Left lung (tissue), 14 donors: Measurements from ENCODE around the gene MYCBP. TPM values are rescaled to one million over a fixed set of nuclear protein-coding genes. Genes with fewer than 3 reads are reported as not detected.

Source experiments
- ATAC-seq: fragments of 200-7000 bp; cut with Tn5 transposase; one replicate; pipeline ENCODE4 v1.9.1; 2020; ENCODE audit warnings: moderate library complexity
- DNase-seq, 4 donors: peaks; one replicate each; pipeline ENCODE4 v3.0.0-alpha.2; 2013 to 2020
- H3K27ac ChIP-seq, 2 donors: fragments of 200-600 bp; sonication (generic) in 1 of 2; one replicate each; pipeline versions ENCODE4 v1.5.0 to v1.8.0; 2020 to 2021
- H3K27me3 ChIP-seq, 2 donors: fragments of 200-600 bp; sonication (generic) in 1 of 2; one replicate each; pipeline versions ENCODE4 v1.5.0 to v1.8.0; 2020 to 2021
- H3K36me3 ChIP-seq, 2 donors: fragments of 200-600 bp; sonication (generic) in 1 of 2; one replicate each; pipeline versions ENCODE4 v1.5.0 to v1.8.0; 2020 to 2021
- H3K4me1 ChIP-seq, 2 donors: fragments of 200-600 bp; one replicate each; pipeline ENCODE4 v1.8.0; 2021
- H3K4me3 ChIP-seq, 2 donors: fragments of 200-600 bp; sonication (generic) in 1 of 2; one replicate each; pipeline versions ENCODE4 v1.5.0 to v1.8.0; 2020 to 2021; ENCODE audit warnings: mild to moderate bottlenecking in 1 of 2
- H3K9me3 ChIP-seq, 2 donors: fragments of 200-600 bp; sonication (generic) in 1 of 2; one replicate each; pipeline versions ENCODE4 v1.5.0 to v1.8.0; 2020 to 2021
- intact Hi-C, 2 donors: fragments of 100-400 bp; cut with DNase I; formaldehyde crosslinking; loops; one replicate each; pipeline versions ENCODE4 v1.11.2 to v1.14.2; 2022
- long read RNA-seq, 12 donors: library from polyadenylated mRNA in 2 of 12; unstranded in 2 of 12; transcript quantifications; one replicate each; pipeline ENCODE4 v2.0.0 and lab custom pipeline, GENCODE V29; 2019 to 2026
- polyA plus RNA-seq, 6 donors: library from polyadenylated mRNA; unstranded; fragments of 120-200 nt; gene quantifications; one replicate each; pipeline ENCODE4 v1.2.1, GENCODE V29; 2013; ENCODE audit not compliant: insufficient read length in 6 of 6
- total RNA-seq, 2 donors: library from RNA; stranded (reverse); fragmentation: NEBNext Ultra II Directional; extraction: Animal tissue kit (Norgen Biotek cat#: 25700); gene quantifications; one replicate each; pipeline ENCODE4 v1.2.1, GENCODE V29; 2021
- TF ChIP-seq, protein P1 (sequence below), 2 donors: fragments of 200-600 bp; sonication (generic) in 1 of 2; IDR thresholded peaks; one replicate each; pipeline versions ENCODE4 v1.5.0 to v1.8.0; 2021; ENCODE audit warnings: antibody characterized with exemption in 2 of 2
- donor health status: DM: no; HTN: yes; CAD: no.
- donor health status: DM: no; HTN: no; CAD: no.

Gene MYCBP, protein sequence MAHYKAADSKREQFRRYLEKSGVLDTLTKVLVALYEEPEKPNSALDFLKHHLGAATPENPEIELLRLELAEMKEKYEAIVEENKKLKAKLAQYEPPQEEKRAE
- 10 to 100 TPM; 16.1 to 22.4 TPM for total RNA-seq
- polyA plus RNA-seq = 10 to 100 TPM; 20.6 to 29.7 (median 23.8) TPM
- long read RNA-seq, donor 1, transcript MYCBP-201 (5 exons, 2,818 nt) = major isoform, 13 of 15 reads
- long read RNA-seq, donor 1, partial matches to known transcripts = 0 of 15 reads
- long read RNA-seq, donor 1, other reads (novel, unspliced or antisense) = 0 of 15 reads
- long read RNA-seq, donor 2, transcript MYCBP-201 (5 exons, 2,818 nt) = major isoform, 15 of 19 reads
- long read RNA-seq, donor 2, partial matches to known transcripts = 0 of 19 reads
- long read RNA-seq, donor 2, other reads (novel, unspliced or antisense) = 0 of 19 reads
- long read RNA-seq, donor 3, transcript MYCBP-201 (5 exons, 2,818 nt) = major isoform, 5 of 9 reads
- long read RNA-seq, donor 3, partial matches to known transcripts = 0 of 9 reads
- long read RNA-seq, donor 3, other reads (novel, unspliced or antisense) = 0 of 9 reads
- long read RNA-seq, donor 4, transcript MYCBP-201 (5 exons, 2,818 nt) = major isoform, 14 of 16 reads
- long read RNA-seq, donor 4, partial matches to known transcripts = 0 of 16 reads
- long read RNA-seq, donor 4, other reads (novel, unspliced or antisense) = 1 of 16 reads
- long read RNA-seq, donor 5, transcript MYCBP-204 (4 exons, 819 nt) = minor isoform, 6 of 22 reads
- long read RNA-seq, donor 5, transcript MYCBP-201 (5 exons, 2,818 nt) = major isoform, 15 of 22 reads
- long read RNA-seq, donor 5, partial matches to known transcripts = 0 of 22 reads
- long read RNA-seq, donor 5, other reads (novel, unspliced or antisense) = 0 of 22 reads
- long read RNA-seq, donor 6, transcript MYCBP-204 (4 exons, 819 nt) = minor isoform, 6 of 20 reads
- long read RNA-seq, donor 6, transcript MYCBP-201 (5 exons, 2,818 nt) = major isoform, 14 of 20 reads
- long read RNA-seq, donor 6, partial matches to known transcripts = 0 of 20 reads
- long read RNA-seq, donor 6, other reads (novel, unspliced or antisense) = 0 of 20 reads
- long read RNA-seq, donor 7, partial matches to known transcripts = 0 of 4 reads
- long read RNA-seq, donor 7, other reads (novel, unspliced or antisense) = 0 of 4 reads
- long read RNA-seq, donor 8, partial matches to known transcripts = 0 of 6 reads
- long read RNA-seq, donor 8, other reads (novel, unspliced or antisense) = 0 of 6 reads
- long read RNA-seq, donor 9 = 0 reads
- long read RNA-seq, donor 10, transcript MYCBP-201 (5 exons, 2,818 nt) = major isoform, 15 of 17 reads
- long read RNA-seq, donor 10, partial matches to known transcripts = 1 of 17 reads
- long read RNA-seq, donor 10, other reads (novel, unspliced or antisense) = 0 of 17 reads
- long read RNA-seq, donor 11, transcript MYCBP-201 (5 exons, 2,818 nt) = major isoform, 6 of 8 reads
- long read RNA-seq, donor 11, partial matches to known transcripts = 0 of 8 reads
- long read RNA-seq, donor 11, other reads (novel, unspliced or antisense) = 0 of 8 reads
- long read RNA-seq, donor 12, transcript MYCBP-201 (5 exons, 2,818 nt) = major isoform, 9 of 9 reads
- long read RNA-seq, donor 12, partial matches to known transcripts = 0 of 9 reads
- long read RNA-seq, donor 12, other reads (novel, unspliced or antisense) = 0 of 9 reads

DNA sequence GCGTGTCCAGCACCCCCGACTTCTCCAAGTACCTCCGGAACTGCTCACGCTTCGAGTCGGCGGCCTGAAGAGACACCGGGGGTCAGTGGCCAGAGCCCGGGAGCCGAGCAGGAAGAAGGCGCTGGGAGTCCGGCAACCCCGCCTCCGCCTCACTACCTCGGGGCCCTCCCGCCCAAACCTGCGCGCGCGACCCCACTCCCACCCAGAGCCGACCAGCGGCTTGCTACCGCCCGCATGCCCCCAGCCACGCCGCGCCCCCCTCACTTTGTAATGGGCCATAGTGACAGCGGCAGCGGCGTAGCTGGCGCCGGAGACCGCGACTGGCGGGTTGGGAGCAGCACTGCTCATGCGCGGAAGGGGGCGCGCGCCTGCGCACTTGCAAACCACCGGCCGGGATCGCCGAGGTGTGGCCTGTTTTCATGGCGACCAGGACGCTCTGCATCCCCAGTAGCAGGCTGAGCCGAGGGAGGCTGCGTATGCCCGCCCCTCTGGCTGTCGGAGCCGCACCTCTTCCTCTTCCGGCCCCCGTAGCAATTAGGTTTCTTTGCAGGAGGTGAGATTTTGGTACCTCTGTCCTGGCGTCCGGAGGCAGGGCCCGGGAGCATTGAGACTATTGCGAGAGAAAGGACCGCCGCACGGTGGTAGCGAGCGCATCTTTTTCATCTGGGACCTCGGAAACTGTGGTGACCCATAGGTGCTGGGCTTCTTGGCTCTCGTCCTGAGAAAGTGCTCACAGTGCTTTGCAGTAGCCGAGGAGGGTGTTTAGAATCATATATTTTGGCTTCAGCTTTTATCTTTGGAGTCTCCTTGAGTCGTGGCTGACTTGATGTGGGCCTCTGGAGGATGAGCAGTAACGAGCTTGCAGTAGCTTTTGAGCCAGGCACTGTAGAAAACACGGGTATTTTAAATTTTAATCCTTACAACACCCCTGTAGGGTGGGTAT, at the start of gene MYCBP:
MYCBP (minus strand) TSS at position 322 of the 943 bp plus-strand sequence; CDS start at position 279, 43 bp downstream.
- DNase-seq (peak; percentile 95 to 99 (median 98)), ATAC-seq (peak; percentile 100)
- Histone ChIP-seq H3K36me3 (no peaks in the 10 kb centered on the region), H3K9me3 (no peaks in the 10 kb centered on the region), H3K27me3 (no peaks in the 10 kb centered on the region), H3K4me3 (peak within 1 kb of the TSS; percentile 81 to 94), H3K27ac (peak within 1 kb of the TSS; percentile 53 to 80), H3K4me1 (peaks cover 4 to 28% of the 10 kb centered on the region in 2 donors)
- TF ChIP-seq, protein P1, sequence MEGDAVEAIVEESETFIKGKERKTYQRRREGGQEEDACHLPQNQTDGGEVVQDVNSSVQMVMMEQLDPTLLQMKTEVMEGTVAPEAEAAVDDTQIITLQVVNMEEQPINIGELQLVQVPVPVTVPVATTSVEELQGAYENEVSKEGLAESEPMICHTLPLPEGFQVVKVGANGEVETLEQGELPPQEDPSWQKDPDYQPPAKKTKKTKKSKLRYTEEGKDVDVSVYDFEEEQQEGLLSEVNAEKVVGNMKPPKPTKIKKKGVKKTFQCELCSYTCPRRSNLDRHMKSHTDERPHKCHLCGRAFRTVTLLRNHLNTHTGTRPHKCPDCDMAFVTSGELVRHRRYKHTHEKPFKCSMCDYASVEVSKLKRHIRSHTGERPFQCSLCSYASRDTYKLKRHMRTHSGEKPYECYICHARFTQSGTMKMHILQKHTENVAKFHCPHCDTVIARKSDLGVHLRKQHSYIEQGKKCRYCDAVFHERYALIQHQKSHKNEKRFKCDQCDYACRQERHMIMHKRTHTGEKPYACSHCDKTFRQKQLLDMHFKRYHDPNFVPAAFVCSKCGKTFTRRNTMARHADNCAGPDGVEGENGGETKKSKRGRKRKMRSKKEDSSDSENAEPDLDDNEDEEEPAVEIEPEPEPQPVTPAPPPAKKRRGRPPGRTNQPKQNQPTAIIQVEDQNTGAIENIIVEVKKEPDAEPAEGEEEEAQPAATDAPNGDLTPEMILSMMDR (IDR thresholded peaks at IDR 0.05) = peak in 1 of 2 donors; percentile 37
- intact Hi-C loops = loop anchor here in 1 of 2 donors (10.0 kb wide), 1 partner anchor 212 kb away; no protein-coding TSS in a partner anchor

DNA sequence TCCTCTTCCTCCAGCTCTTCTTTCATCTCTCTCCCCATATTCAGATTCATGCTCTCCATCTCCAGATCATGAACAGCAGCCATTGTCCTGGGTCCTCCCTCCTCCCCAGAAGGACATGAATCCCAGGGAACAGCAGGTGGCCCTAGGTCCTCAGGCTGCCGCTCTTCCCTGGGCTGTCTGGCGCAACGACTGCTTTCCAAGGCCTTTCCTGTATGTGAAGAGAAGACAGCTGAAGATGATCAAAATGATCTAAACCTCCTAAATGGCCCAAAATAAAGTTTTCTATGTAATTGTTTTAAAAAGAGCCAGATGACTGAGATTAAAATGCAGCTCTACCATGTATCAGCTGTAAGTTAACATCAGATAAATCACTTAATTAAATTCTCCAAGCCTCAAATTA, 46.0 kb upstream of the MYCBP start:
- no peaks in the 10 kb centered on the region for H3K27me3 ChIP-seq
- TF ChIP-seq, protein P1 (IDR thresholded peaks at IDR 0.05) = no peak
- H3K27ac ChIP-seq = no peak overlapping the region
- H3K4me1 ChIP-seq = no peaks in the 10 kb centered on the region
- no peaks in the 10 kb centered on the region for H3K9me3 ChIP-seq
- H3K4me3 ChIP-seq = no peak overlapping the region
- DNase-seq (no peak), ATAC-seq (no peak)
- H3K36me3 ChIP-seq = no peaks in the 10 kb centered on the region
- intact Hi-C loops = no loop called here

DNA sequence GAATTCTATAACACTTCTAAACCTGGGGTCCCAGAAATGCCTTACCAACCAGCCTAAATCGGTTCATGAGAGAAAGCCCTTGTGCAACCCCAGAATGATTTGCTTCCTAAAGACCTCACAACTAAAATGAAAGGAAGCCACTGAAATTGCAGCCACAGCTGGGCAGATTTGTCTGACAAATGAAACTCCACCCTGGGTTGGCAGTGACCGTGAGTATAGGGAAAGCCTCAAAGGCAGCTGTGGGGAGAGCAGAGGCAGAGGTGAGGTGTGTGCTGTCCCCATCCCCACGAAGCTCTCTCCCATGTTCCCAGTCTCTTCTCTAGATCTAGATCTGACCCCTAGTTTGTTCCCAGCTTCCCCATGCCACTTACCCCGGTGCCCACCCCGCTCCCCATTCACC, 45.4 kb upstream of the MYCBP start:
- Histone ChIP-seq H3K36me3 (no peaks in the 10 kb centered on the region), H3K27ac (no peak overlapping the region), H3K4me1 (no peaks in the 10 kb centered on the region), H3K9me3 (no peaks in the 10 kb centered on the region), H3K4me3 (no peak overlapping the region), H3K27me3 (no peaks in the 10 kb centered on the region)
- DNase-seq (no peak), ATAC-seq (no peak)
- intact Hi-C loops = no loop called here
- TF ChIP-seq, protein P1 (IDR thresholded peaks at IDR 0.05) = no peak

DNA sequence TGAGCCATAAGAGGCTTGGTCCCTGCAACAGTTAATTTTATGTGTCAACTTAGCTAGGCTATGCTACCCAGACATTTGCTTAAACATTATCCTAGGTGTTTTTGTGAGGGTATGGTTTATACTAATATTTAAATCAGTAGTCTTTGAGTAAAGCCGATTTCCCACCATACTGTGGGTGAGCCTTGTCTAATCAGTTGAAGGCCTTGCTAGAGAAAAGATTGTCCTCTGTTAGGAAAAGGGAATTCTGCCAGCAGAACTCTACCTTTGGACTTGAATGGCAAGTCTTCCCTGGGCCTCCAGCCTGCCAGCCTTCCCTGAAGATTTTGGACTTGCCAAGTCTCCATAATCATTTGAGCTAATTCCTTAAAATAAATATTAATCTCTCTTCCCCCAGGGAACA, 44.6 kb upstream of the MYCBP start:
- TF ChIP-seq, protein P1 (IDR thresholded peaks at IDR 0.05) = no peak
- intact Hi-C loops = no loop called here

More for the DNA sequence above, 44.6 kb upstream of the MYCBP start:
- Histone ChIP-seq H3K4me3 (no peak overlapping the region), H3K4me1 (no peaks in the 10 kb centered on the region), H3K27me3 (no peaks in the 10 kb centered on the region), H3K36me3 (no peaks in the 10 kb centered on the region), H3K27ac (no peak overlapping the region), H3K9me3 (no peaks in the 10 kb centered on the region)
- DNase-seq (no peak), ATAC-seq (no peak)
